ENCODE measurements around the gene TRUB1. TPM values are rescaled to one million over a fixed set of nuclear protein-coding genes. Genes with fewer than 3 reads are reported as not detected.
"Not testable (repeated sequence)": the region's sequence is repeated elsewhere in the genome, so short reads cannot be mapped to it uniquely, and the experiment has no call there.

TRUB1 gene
- total RNA-seq, 6 experiments from 2014 or later, result 6.7 to 12.5 (median 8.7) TPM

DNA sequence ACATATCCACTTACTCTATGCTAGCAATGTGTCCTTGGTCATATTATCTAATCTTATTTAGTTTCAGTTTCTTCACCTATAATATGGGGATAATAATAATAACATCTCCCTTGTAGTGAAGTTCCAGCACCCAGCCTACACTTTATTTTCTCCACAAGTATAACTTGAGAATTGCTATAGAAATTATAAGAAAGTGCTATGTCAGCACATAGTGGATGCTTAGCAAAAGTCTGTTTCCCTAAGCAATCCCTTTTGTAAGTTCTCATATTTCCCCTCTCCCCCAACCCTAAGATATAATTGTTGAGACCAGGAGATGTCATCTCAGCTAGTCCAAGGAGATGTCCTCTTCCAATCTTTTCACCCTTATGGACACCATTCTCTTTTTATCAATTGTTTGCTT is 5.8 kb upstream of the TRUB1 start:
- DNase-seq (no peak), ATAC-seq (no peak)
- no peaks in the 10 kb centered on the region for H3K36me3 ChIP-seq
- no peaks in the 10 kb centered on the region for H3K4me1 ChIP-seq
- no peak overlapping the region for H3K4me3 ChIP-seq
- intact Hi-C loops (cut with DNase I), result no loop called here
- no peak overlapping the region for H3K27ac ChIP-seq
- TF ChIP-seq, protein P1, sequence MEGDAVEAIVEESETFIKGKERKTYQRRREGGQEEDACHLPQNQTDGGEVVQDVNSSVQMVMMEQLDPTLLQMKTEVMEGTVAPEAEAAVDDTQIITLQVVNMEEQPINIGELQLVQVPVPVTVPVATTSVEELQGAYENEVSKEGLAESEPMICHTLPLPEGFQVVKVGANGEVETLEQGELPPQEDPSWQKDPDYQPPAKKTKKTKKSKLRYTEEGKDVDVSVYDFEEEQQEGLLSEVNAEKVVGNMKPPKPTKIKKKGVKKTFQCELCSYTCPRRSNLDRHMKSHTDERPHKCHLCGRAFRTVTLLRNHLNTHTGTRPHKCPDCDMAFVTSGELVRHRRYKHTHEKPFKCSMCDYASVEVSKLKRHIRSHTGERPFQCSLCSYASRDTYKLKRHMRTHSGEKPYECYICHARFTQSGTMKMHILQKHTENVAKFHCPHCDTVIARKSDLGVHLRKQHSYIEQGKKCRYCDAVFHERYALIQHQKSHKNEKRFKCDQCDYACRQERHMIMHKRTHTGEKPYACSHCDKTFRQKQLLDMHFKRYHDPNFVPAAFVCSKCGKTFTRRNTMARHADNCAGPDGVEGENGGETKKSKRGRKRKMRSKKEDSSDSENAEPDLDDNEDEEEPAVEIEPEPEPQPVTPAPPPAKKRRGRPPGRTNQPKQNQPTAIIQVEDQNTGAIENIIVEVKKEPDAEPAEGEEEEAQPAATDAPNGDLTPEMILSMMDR (IDR thresholded peaks at IDR 0.05), result no peak
- no peak for TF ChIP-seq POLR2A (IDR thresholded peaks at IDR 0.05)
- no peaks in the 10 kb centered on the region for H3K9me3 ChIP-seq
- H3K27me3 ChIP-seq, result no peaks in the 10 kb centered on the region

- TF ChIP-seq, protein P1 (IDR thresholded peaks at IDR 0.05), result no peak
- TF ChIP-seq POLR2A (IDR thresholded peaks at IDR 0.05), result no peak
- Histone ChIP-seq H3K36me3 (no peaks in the 10 kb centered on the region), H3K4me1 (no peaks in the 10 kb centered on the region), H3K9me3 (no peaks in the 10 kb centered on the region), H3K27me3 (no peaks in the 10 kb centered on the region), H3K4me3 (no peak overlapping the region), H3K27ac (no peak overlapping the region)
- DNase-seq (no peak), ATAC-seq (no peak)
- WGBS (ENCODE audit: insufficient coverage, low coverage, low lambda C conversion rate, missing lambda C conversion rate), result 63% methylated on average over 2 of the region's 2 CpGs
- intact Hi-C loops (cut with DNase I), result no loop called here
Measured at GRCh38 chr10:114932945-114933344, 5.0 kb upstream of the TRUB1 start.

DNA sequence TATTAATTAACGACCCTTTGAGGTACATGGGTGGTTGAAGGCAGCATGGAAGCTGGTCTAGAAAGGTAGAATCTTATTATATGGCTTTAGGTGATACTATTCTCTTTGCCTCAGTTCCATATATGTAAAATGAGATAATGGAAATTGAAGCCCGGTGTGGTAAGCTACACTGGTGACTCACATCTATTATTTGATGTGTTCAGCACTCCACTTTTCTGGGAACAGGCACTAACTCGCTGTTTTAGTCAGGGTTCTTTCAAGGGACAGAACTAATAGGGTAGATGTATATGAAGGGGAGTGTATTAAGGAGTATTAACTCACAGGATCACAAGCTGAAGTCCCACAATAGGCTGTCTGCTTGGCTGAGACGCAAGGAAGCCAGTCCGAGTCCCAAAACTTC is 4.4 kb upstream of the TRUB1 start:
- intact Hi-C loops (cut with DNase I), result no loop called here
- no peak overlapping the region for H3K4me3 ChIP-seq
- H3K27ac ChIP-seq, result no peak overlapping the region
- no peaks in the 10 kb centered on the region for H3K9me3 ChIP-seq
- no peaks in the 10 kb centered on the region for H3K27me3 ChIP-seq
- TF ChIP-seq POLR2A (IDR thresholded peaks at IDR 0.05), result no peak
- TF ChIP-seq, protein P1 (IDR thresholded peaks at IDR 0.05), result no peak
- WGBS (ENCODE audit: insufficient coverage, low coverage, low lambda C conversion rate, missing lambda C conversion rate), result 64% methylated on average over 3 of the region's 5 CpGs
- ATAC-seq (no peak), DNase-seq (no peak)
- no peaks in the 10 kb centered on the region for H3K4me1 ChIP-seq
- no peaks in the 10 kb centered on the region for H3K36me3 ChIP-seq

DNA sequence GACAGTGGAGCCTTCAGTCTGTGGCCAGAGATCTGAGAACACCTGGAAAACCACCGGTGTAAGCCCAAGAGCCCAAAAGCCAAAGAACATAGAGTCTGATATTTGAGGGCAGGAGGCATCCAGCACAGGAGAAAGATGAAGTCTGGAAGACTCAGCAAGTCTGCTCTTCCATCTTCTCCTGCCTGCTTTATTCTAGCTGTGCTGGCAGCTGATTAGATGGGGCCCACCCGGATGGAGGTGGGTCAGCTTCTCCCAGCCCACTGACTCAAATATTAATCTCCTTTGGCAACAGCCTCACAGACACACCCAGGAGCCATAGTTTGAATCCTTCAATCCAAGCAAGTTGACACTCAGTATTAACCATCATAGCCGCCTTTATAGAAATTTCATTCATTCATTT is 4.0 kb upstream of the TRUB1 start:
- H3K4me1 ChIP-seq; H3K27ac ChIP-seq; H3K4me3 ChIP-seq; H3K27me3 ChIP-seq; H3K36me3 ChIP-seq; H3K9me3 ChIP-seq; ATAC-seq; DNase-seq; intact Hi-C loops (cut with DNase I): not testable (repeated sequence)
- WGBS (ENCODE audit: insufficient coverage, low coverage, low lambda C conversion rate, missing lambda C conversion rate), result 100% methylated on average over 1 of the region's 3 CpGs

DNA sequence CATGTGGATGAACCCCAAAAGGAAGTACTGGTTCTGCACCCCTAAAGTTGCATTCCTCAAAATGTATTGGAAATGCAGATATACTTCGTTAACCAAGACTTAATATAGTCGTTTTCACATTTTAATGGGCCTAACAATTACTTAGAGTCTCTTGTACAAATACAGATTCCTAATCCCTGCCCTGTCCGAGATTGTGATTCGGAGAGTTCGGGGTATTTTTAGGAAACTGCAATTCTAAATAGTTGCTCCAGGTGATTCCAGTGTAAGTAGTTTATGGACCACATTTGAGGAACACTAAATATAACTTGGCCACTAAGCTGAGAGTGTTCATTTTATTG is 830 bp downstream of the TRUB1 start:
- TF ChIP-seq, protein P1 (IDR thresholded peaks at IDR 0.05), result no peak
- TF ChIP-seq POLR2A (IDR thresholded peaks at IDR 0.05), result no peak
- Histone ChIP-seq H3K27me3 (no peaks in the 10 kb centered on the region), H3K4me3 (peak overlapping the region; percentile 82 to 100 (median 95)), H3K27ac (peak overlapping the region in 2 of 3 donors; percentile 74 to 82), H3K9me3 (no peaks in the 10 kb centered on the region), H3K36me3 (peaks cover 0 to 11% (median 0%) of the 10 kb centered on the region in 4 donors), H3K4me1 (peaks cover 0 to 12% (median 5%) of the 10 kb centered on the region in 4 donors)
- DNase-seq (no peak), ATAC-seq (no peak)
- intact Hi-C loops (cut with DNase I), result no loop called here
- WGBS (ENCODE audit: insufficient coverage, low coverage, low lambda C conversion rate, missing lambda C conversion rate), result 5% methylated on average over 5 of the region's 5 CpGs
